Erythroblast (primary cell): ENCODE data around the gene EDN2.

ENCODE experiments used
- GATA1 ChIP-seq: IDR thresholded peaks from 2 replicates; pipeline ENCODE4 v1.6.1; 2011; ENCODE audit warnings: low read depth, mild to moderate bottlenecking, control low read depth, low read length, moderate library complexity
- POLR2A ChIP-seq: IDR thresholded peaks from 2 replicates; pipeline ENCODE4 v1.6.1; 2011; ENCODE audit warnings: mild to moderate bottlenecking, low read length

DNA sequence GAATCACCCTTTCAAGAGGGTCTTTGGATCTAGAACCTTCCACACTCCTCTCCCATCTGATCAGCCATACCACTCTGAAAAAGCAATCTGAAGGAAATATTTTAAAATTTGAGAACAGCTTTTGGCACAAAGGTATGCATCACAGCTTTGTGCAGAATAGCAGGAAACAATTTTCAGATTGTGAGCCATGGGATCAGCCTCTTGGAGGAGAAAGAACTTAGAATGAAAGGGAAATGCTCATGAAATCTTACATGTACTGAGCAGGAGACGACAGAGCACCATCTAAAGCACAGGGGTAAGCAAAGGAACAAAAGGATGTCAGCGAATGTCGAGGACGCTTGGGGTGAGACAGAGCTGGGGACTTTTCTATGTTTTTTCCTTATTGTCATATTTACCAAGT, 54.4 kb downstream of the EDN2 start:
- TF ChIP-seq POLR2A (no peak), GATA1 (no peak)
